GM20000 (cell line): ENCODE results near the gene ELP6.
A peak's percentile ranks its signal among the peaks of the same experiment; 100 is the strongest.

ENCODE experiments used
- DNase-seq: peaks from one replicate; pipeline ENCODE4 v3.0.0; 2012; ENCODE audit warnings: low spot score
- CTCF ChIP-seq: IDR thresholded peaks from 2 replicates; pipeline ENCODE4 v1.5.1; 2012; ENCODE audit warnings: mild to moderate bottlenecking, control low read depth; ENCODE audit errors: extremely low read depth, missing control alignments

The ELP6 gene

GRCh38 chr3:47523310-47524073 is 10.0 kb upstream of the ELP6 start:
- no peak for DNase-seq

GRCh38 chr3:47522082-47522987 is 8.8 kb upstream of the ELP6 start:
- peak; percentile 85 for DNase-seq

More at GRCh38 chr3:47523310-47524073, 10.0 kb upstream of the ELP6 start:
- TF ChIP-seq CTCF = no peak

GRCh38 chr3:47520756-47521155 is 7.2 kb upstream of the ELP6 start:
- no peak for DNase-seq
- TF ChIP-seq CTCF = no peak

More at GRCh38 chr3:47522082-47522987, 8.8 kb upstream of the ELP6 start:
- peak; percentile 86 for TF ChIP-seq CTCF

- DNase-seq = no peak
- no peak for TF ChIP-seq CTCF
Observed at GRCh38 chr3:47517937-47518336, 4.4 kb upstream of the ELP6 start.

- DNase-seq = no peak
- TF ChIP-seq CTCF = no peak
Observed at GRCh38 chr3:47515864-47516319, 2.4 kb upstream of the ELP6 start.

- no peak for DNase-seq
- TF ChIP-seq CTCF = no peak
Observed at GRCh38 chr3:47515100-47515499, 1.6 kb upstream of the ELP6 start.
